ENCODE results near the gene RNF26. TPM values are rescaled to one million over a fixed set of nuclear protein-coding genes. Genes with fewer than 3 reads are reported as not detected.

Gene RNF26
- total RNA-seq, 2 experiments from 2014 or later, result 29.9 TPM

DNA sequence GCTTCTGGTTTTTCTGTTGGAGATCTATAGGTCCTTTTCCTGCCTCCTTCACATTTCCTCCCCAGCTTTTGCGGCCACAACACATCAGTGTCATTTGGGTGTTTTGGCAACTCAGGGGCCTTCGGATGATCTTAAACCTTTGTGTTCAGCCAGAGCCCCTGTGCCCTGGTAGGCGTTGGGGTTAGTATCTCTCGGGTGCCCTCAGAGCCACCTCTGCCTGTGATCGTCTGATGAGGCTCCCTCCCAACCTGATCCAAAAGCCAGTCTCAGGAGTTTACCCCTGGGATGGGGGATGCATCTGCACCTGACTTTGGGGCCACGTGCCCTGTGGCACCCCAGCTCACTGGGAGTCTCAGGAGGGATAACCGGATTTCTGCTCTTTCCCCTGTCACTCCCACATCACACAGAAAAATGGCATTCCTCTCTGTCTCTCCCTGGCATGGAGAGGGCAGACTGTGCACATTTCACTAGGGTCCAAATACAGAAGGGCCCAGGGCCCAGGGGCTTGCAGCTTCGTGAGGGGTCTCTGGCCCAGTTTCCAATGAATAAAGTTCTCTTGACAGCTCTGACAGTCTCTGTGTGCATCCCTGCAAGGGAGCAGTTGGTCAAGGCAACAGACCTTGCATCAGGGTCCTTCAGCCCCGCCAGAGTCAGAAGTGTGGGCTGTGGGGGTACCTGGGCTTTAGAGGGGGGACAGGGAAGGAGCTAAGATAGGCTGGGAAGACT is 2.6 kb downstream of the RNF26 start:
- intact Hi-C loops (cut with DNase I, micrococcal nuclease), result loop anchor here in 1 of 2 experiments (5.0 kb wide), 1 partner anchor 135 kb away; no protein-coding TSS in a partner anchor

DNA sequence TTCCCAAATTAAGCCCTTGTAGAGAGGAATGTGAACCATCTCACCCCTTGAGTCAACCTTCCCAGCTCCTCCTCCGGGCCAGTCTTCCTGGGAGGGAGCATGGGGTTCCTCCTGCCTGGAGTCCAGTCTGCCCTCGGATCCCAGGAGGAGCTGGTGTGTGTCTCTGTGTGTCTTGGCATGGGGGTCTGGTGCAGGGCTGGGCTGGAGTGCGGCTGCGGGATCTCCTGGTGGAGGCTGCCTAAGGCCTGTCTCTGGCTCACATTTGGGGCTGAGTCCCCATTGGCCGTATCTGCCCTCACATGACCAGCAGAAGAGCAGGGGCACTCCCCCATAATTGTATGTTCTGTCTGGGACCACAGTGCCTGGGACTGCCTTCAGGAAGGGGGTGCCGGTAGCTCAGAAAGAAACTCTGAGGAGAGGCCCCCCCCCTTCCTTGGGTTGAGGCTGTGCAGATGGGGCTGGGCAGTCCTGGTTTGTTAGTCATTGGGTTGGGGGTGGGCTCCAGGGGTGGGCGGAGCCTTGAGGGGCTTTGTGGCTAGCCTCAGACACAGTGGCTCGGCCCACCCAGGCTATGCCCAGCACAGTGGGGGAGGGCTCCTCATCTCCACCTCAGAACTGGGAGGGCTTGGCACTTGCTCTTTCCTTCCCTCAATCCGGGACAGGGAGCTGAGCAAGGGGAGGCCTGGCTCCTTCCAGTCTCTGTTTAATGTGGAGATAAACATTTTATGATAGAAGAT is 3.4 kb downstream of the RNF26 start:
- Mint-ChIP-seq H3K36me3 (ENCODE audit: low read depth) (peaks cover 7% of the 10 kb centered on the region), H3K27ac (no peak overlapping the region), H3K4me1 (peaks cover 34% of the 10 kb centered on the region), H3K4me3 (no peak overlapping the region), H3K9me3 (ENCODE audit: low read depth) (no peaks in the 10 kb centered on the region), H3K27me3 (peaks cover 22% of the 10 kb centered on the region)
- ATAC-seq, result no peak
- intact Hi-C loops (cut with DNase I, micrococcal nuclease), result loop anchor here in 1 of 2 experiments (1.0 to 5.0 kb wide), 4 partner anchors 16 to 271 kb away; partner anchors contain the start of genes USP2 and VPS11
- DNase-seq, result no peak
- CTCF ChIA-PET, result interaction anchor here (0.6 to 3.7 kb wide), 46 partner anchors 10 to 974 kb away, joined by 3 to 69 read pairs (median 5); partner anchors contain the start of genes C2CD2L, CBL, CENATAC and MCAM
- POLR2A ChIA-PET, result interaction anchor here (0.5 to 1.3 kb wide), 6 partner anchors 19 to 530 kb away, joined by 3 to 5 read pairs (median 4); a partner anchor contains a TSS

More for the DNA sequence above, 2.6 kb downstream of the RNF26 start:
- Mint-ChIP-seq H3K27ac (no peak overlapping the region), H3K4me1 (peaks cover 34% of the 10 kb centered on the region), H3K4me3 (peak overlapping the region; percentile 99), H3K27me3 (peaks cover 18% of the 10 kb centered on the region), H3K9me3 (ENCODE audit: low read depth) (no peaks in the 10 kb centered on the region), H3K36me3 (ENCODE audit: low read depth) (peaks cover 7% of the 10 kb centered on the region)
- POLR2A ChIA-PET, result interaction anchor here (0.5 kb wide), 1 partner anchor 174 kb away, joined by 3 read pairs; no protein-coding TSS in a partner anchor
- ATAC-seq (no peak), DNase-seq (no peak)
- CTCF ChIA-PET, result interaction anchor here (0.6 to 3.7 kb wide), 17 partner anchors 13 to 454 kb away, joined by 3 to 69 read pairs (median 5); partner anchors contain the start of genes CENATAC and USP2

DNA sequence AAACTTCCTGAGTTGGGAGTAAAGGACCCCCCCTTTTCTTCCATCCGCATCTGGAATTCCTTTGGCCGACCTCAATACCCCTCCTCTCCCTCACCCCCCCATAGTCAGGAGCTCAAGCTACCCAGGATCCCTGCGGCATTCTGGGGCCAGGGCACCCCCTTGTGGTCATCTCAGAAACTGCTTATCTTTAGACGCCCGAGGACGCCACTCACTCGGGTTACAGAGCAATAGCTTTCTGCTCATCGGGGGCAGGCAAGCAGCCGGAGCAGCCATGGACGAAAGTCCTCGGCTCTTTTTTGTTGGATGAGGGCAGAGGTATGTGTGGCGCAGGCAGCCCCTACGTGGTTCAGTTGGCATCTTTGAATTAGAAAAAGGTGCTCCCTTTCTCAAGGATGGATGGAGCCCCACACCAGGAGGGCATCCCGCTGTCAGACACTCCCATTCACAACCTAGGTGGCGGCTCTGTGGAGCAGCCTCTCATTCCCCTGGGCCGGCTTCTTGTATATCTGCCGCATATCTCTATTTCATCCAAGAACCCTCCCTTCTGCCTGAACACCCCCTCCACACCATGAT is 4.1 kb downstream of the RNF26 start:
- Mint-ChIP-seq H3K27ac (no peak overlapping the region), H3K36me3 (ENCODE audit: low read depth) (peaks cover 7% of the 10 kb centered on the region), H3K9me3 (ENCODE audit: low read depth) (no peaks in the 10 kb centered on the region), H3K4me1 (peaks cover 34% of the 10 kb centered on the region), H3K4me3 (no peak overlapping the region), H3K27me3 (peaks cover 24% of the 10 kb centered on the region)
- DNase-seq (peak; percentile 84), ATAC-seq (peak; percentile 51)
- intact Hi-C loops (cut with DNase I, micrococcal nuclease), result loop anchor here in 1 of 2 experiments (1.0 to 5.0 kb wide), 4 partner anchors 17 to 272 kb away; partner anchors contain the start of genes USP2 and VPS11
- CTCF ChIA-PET, result interaction anchor here (0.5 to 3.7 kb wide), 43 partner anchors 11 to 975 kb away, joined by 3 to 69 read pairs (median 5); partner anchors contain the start of genes C2CD2L, CBL, CENATAC and MCAM
- POLR2A ChIA-PET, result interaction anchor here (0.7 to 1.3 kb wide), 5 partner anchors 18 to 530 kb away, joined by 3 to 5 read pairs (median 4); a partner anchor contains a TSS

DNA sequence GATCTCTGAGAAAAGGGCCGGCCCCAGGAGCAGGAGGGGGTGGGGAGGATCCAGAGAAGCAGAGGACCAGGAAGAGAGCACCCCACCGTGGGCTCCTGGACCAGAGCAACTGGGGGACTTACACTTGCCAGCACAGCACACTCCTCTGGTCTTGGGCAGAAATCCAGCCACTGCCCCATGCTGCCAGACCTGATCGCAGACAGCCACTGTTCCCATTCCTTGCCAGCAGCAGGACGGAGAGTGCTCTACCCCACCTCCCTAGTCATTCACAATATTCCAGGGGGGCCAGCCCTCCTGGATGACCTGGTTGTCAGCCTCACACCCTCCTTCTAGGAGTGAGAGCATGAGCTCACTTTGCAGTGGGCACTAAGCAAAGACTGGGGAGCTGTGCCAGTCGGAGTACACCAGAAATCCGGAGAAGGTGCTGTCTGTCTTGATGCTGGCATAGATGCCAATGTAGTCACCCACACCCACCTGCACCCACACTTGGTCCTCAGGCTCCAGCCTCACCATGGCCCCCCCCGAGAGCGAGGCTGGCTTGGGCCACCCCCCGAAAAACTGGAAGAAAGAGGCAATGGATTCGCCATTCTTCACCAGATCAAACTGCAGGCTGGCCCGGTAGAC is 4.8 kb downstream of the RNF26 start:
- Mint-ChIP-seq H3K4me3 (peak overlapping the region; percentile 21), H3K27ac (no peak overlapping the region), H3K27me3 (peaks cover 27% of the 10 kb centered on the region), H3K4me1 (peaks cover 34% of the 10 kb centered on the region), H3K9me3 (ENCODE audit: low read depth) (no peaks in the 10 kb centered on the region), H3K36me3 (ENCODE audit: low read depth) (peaks cover 7% of the 10 kb centered on the region)
- DNase-seq (no peak), ATAC-seq (no peak)
- ChIA-PET CTCF (interaction anchor here (0.5 to 3.7 kb wide), 26 partner anchors 10 to 975 kb away, joined by 3 to 69 read pairs (median 6); partner anchors contain the start of genes C2CD2L, CBL, MCAM and THY1), POLR2A (interaction anchor here (1.0 to 1.3 kb wide), 3 partner anchors 18 to 244 kb away, joined by 4 to 5 read pairs (median 4); a partner anchor contains a TSS)
- intact Hi-C loops (cut with DNase I, micrococcal nuclease), result loop anchor here in 1 of 2 experiments (1.0 to 5.0 kb wide), 4 partner anchors 18 to 272 kb away; partner anchors contain the start of genes USP2 and VPS11

DNA sequence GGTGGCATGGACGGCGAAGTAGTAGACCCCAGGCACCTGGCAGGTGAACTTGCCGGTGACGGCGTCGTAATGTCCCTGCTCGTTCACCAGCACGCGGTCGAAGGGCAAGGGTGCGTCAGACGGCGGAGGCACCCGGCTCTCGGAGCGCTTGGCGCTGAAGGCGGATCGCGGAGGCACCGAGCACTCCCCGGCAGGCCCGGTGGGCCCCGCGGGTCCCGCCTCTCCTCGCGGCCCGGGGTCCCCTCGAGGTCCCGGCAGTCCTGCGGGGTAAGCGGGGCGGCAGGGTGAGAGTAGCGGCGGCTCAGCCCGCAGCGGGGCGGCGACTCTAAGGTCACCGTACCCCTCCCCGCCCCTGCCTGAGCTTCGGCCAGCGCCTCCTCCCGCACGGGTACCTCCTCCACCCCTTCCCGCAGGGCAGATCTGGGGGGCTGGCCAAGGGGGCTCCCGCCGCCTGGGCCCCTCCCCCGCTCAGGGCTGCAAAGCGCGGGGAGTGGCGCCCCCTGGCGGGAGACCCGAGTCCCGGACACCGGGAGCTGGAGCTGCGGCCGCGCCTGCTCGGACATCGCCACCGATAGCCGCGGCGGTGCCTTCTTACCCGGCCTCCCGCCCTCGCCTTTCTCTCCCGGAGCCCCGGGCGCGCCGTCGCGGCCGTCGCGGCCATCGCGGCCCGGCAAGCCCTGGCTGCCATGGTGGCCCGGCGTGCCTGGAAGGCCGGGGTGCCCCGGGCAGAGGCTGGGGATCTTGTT is 5.4 kb downstream of the RNF26 start:
- DNase-seq, result peak; percentile 70
- intact Hi-C loops (cut with DNase I, micrococcal nuclease), result loop anchor here in 1 of 2 experiments (2.0 to 5.0 kb wide), 2 partner anchors 133 to 273 kb away; partner anchors contain the start of gene VPS11
- H3K4me3 Mint-ChIP-seq, result peak overlapping the region; percentile 21

DNA sequence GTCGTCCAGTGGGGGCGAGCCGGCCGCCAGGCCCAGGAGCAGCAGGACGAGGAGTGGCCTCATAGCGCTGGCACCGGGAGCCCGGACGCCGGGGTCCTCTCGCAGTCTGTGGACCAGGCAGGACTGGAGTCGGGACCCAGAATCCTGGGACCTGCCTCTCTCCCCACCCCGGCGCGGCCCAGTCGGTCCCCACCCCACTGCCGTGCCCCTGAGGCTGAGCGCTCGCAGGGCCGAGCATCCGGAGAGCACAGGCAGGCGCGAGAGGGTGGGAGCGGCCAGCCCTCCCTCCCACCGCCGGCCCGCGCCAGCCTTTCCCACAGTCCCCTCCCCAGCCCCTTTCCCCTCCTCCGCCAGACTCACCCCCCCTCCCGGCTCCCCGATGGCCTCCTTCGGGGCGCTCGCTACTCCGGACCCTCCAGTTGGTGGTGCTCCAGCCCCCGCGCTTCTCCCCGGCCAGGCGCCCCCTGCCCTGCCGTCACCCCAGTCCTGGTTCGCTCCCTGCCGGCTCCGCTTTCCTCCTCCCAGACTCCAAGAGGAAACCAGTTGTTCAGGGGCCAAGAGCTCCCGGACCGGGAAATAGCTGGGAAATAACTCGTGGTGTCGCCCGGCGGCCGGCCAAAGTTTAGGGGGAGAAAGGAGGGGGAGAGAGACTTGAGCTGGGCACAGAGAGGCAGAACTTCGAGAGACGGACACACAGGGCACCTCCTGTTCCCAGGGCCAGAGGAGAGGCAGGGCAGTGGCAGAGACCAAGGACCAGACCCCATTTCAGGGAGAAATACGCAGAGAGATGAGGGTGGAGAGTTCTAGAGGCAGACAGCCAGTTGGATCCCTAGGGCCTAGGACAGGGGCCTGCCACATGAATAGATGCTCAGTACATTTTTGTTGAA is 6.3 kb downstream of the RNF26 start, which contains the start of gene C1QTNF5:
Gene C1QTNF5 (minus strand): TSS at position 549 of the 887 bp plus-strand sequence. CDS start 486 bp downstream, at position 63.
- POLR2A ChIA-PET, result no interaction called here
- H3K27me3 Mint-ChIP-seq, result peaks cover 27% of the 10 kb centered on the region
- intact Hi-C loops (cut with DNase I, micrococcal nuclease), result no loop called here
- CTCF ChIA-PET, result interaction anchor here (0.6 to 3.7 kb wide), 12 partner anchors 9 to 275 kb away, joined by 3 to 69 read pairs (median 3); no protein-coding TSS in a partner anchor
- H3K4me1 Mint-ChIP-seq, result peaks cover 26% of the 10 kb centered on the region
- ATAC-seq, result no peak
- no peak within 1 kb of the TSS for H3K4me3 Mint-ChIP-seq
- H3K27ac Mint-ChIP-seq, result no peak within 1 kb of the TSS
- no peaks in the 10 kb centered on the region for H3K9me3 Mint-ChIP-seq (ENCODE audit: low read depth)
- DNase-seq, result no peak
- peaks cover 7% of the 10 kb centered on the region for H3K36me3 Mint-ChIP-seq (ENCODE audit: low read depth)

More for the DNA sequence above, 5.4 kb downstream of the RNF26 start:
- POLR2A ChIA-PET, result no interaction called here
- CTCF ChIA-PET, result interaction anchor here (0.6 to 3.7 kb wide), 9 partner anchors 8 to 274 kb away, joined by 3 to 69 read pairs (median 3); no protein-coding TSS in a partner anchor
- Mint-ChIP-seq H3K27ac (no peak overlapping the region), H3K27me3 (peaks cover 27% of the 10 kb centered on the region), H3K4me1 (peaks cover 34% of the 10 kb centered on the region), H3K36me3 (ENCODE audit: low read depth) (peaks cover 7% of the 10 kb centered on the region), H3K9me3 (ENCODE audit: low read depth) (no peaks in the 10 kb centered on the region)
- ATAC-seq, result peak; percentile 18

DNA sequence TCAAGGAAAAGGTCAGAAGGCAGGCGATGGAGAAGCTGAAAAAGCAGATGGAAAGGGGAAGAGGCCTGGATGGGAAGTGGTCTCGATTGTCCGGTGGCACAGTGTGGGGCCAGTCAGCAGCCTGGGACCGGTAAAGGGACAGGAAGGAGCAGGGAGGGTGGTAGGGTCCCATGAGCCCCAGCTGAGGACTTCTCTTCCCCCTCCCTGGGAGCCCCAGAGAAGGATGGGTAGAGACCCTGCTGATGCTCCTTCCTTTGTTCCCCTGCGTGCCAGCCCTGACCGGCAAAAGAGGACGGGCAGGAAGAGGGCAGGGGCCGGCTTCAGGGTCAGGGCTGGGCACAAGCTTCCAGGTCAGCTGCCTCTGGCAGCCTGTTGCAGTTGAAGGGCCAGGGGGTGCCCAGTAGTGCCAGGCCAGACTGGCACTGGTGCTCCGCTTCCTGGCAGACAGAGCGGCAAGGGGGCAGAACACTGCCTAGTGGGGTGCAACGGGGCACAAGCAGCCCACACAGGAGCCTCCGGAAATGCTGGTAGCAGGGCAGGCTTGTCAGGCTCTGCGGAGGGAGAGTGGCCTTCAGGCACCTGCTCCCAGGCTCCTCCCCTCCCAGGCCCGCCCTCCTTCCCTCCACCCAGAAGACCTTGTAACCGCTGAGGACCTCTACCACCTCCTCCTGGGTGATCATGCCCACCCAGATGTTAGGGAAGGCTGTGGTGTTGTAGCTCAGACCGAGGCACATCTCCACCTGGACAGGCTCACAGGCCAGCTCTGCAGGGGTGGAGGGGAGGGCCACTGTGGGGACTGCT is 7.1 kb downstream of the RNF26 start:
- peaks cover 18% of the 10 kb centered on the region for H3K4me1 Mint-ChIP-seq
- DNase-seq (no peak), ATAC-seq (no peak)
- no peak overlapping the region for H3K27ac Mint-ChIP-seq
- no peaks in the 10 kb centered on the region for H3K9me3 Mint-ChIP-seq (ENCODE audit: low read depth)
- intact Hi-C loops (cut with DNase I, micrococcal nuclease), result no loop called here
- H3K27me3 Mint-ChIP-seq, result peaks cover 28% of the 10 kb centered on the region
- POLR2A ChIA-PET, result no interaction called here
- H3K36me3 Mint-ChIP-seq (ENCODE audit: low read depth), result peaks cover 4% of the 10 kb centered on the region
- CTCF ChIA-PET, result interaction anchor here (0.6 to 2.1 kb wide), 5 partner anchors 15 to 129 kb away, joined by 3 to 11 read pairs (median 3); no protein-coding TSS in a partner anchor
- no peak overlapping the region for H3K4me3 Mint-ChIP-seq

DNA sequence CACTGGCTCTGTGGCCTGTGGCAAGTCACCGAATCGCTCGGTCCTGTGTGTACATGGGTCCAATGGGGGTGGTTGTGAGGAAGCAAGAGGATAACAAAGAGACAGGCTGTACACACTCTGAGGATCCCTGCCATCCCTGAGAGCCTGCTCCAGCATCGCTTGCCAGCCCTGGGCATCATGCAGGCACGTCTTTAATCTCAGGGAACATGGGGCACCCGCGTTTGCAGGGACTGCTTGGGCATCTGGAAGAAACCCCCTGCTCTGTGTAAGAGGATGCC is 7.6 kb downstream of the RNF26 start:
- no peak overlapping the region for H3K27ac Mint-ChIP-seq
- ATAC-seq (no peak), DNase-seq (no peak)
- peaks cover 2% of the 10 kb centered on the region for H3K36me3 Mint-ChIP-seq (ENCODE audit: low read depth)
- POLR2A ChIA-PET, result no interaction called here
- CTCF ChIA-PET, result interaction anchor here (1.0 to 4.3 kb wide), 3 partner anchors 14 to 41 kb away, joined by 3 to 25 read pairs (median 11); no protein-coding TSS in a partner anchor
- H3K4me1 Mint-ChIP-seq, result peaks cover 13% of the 10 kb centered on the region
- H3K4me3 Mint-ChIP-seq, result no peak overlapping the region
- peaks cover 32% of the 10 kb centered on the region for H3K27me3 Mint-ChIP-seq
- no peaks in the 10 kb centered on the region for H3K9me3 Mint-ChIP-seq (ENCODE audit: low read depth)
- intact Hi-C loops (cut with DNase I, micrococcal nuclease), result no loop called here
